GM23338 (cell line): ENCODE measurements around the gene ATP1B3.

Source experiments
- CTCF ChIP-seq, 2 experiments: fragments of 200-600 bp in 1 of 2; sonication (generic) in 1 of 2; conservative IDR thresholded peaks; 2 replicates each; pipeline versions ENCODE4 v1.5.1 to v1.6.1; 2016 to 2017; ENCODE audit warnings: antibody characterized with exemption in 2 of 2, low read depth in 2 of 2, mild to moderate bottlenecking in 2 of 2, moderate library complexity in 1 of 2
- EZH2 ChIP-seq: fragments of 200-600 bp; sonication (generic); IDR thresholded peaks from one replicate; pipeline ENCODE4 v1.8.0; 2017; ENCODE audit warnings: antibody characterized with exemption, mild to moderate bottlenecking, low read depth; ENCODE audit not compliant: unreplicated experiment
- POLR2AphosphoS5 ChIP-seq: IDR thresholded peaks from 2 replicates; pipeline ENCODE4 v1.6.1; 2016; ENCODE audit warnings: antibody characterized with exemption, low read depth
- REST ChIP-seq: IDR thresholded peaks from one replicate; pipeline ENCODE4 v1.6.1; 2018; ENCODE audit warnings: antibody characterized with exemption; ENCODE audit not compliant: unreplicated experiment

GRCh38 chr3:141864281-141864970, 12.0 kb upstream of the ATP1B3 start:
- TF ChIP-seq EZH2 (no peak), POLR2AphosphoS5 (no peak), CTCF (conservative IDR thresholded peaks at IDR 0.05; ENCODE audit: low read depth in 2 of 2) (no peak), REST (no peak)
